AG09309 (cell line): ENCODE results near the gene MRC2.
A peak's percentile ranks its signal among the peaks of the same experiment; 100 is the strongest.

Experiments used
- DNase-seq: peaks from one replicate; pipeline ENCODE4 v3.0.0-alpha.2; 2010; ENCODE audit warnings: low read depth
- H3K4me3 ChIP-seq: 2 replicates; pipeline ENCODE4 v1.5.1; 2011; ENCODE audit warnings: mild to moderate bottlenecking, low read depth, low read length, moderate library complexity; ENCODE audit not compliant: control insufficient read depth
- CTCF ChIP-seq: IDR thresholded peaks from 2 replicates; pipeline ENCODE4 v1.5.1; 2011; ENCODE audit warnings: mild to moderate bottlenecking, low read depth, low read length, inconsistent platforms; ENCODE audit not compliant: insufficient read depth, control insufficient read depth; ENCODE audit errors: missing control alignments

Gene MRC2

GRCh38 chr17:62627219-62627903 lies at the start of gene MRC2:
Gene MRC2, plus strand, starts transcription at chr17:62627670. Its CDS starts 133 bp downstream, at chr17:62627803.
- peak within 1 kb of the TSS; percentile 69 for H3K4me3 ChIP-seq
- DNase-seq = no peak
- no peak for TF ChIP-seq CTCF

DNA sequence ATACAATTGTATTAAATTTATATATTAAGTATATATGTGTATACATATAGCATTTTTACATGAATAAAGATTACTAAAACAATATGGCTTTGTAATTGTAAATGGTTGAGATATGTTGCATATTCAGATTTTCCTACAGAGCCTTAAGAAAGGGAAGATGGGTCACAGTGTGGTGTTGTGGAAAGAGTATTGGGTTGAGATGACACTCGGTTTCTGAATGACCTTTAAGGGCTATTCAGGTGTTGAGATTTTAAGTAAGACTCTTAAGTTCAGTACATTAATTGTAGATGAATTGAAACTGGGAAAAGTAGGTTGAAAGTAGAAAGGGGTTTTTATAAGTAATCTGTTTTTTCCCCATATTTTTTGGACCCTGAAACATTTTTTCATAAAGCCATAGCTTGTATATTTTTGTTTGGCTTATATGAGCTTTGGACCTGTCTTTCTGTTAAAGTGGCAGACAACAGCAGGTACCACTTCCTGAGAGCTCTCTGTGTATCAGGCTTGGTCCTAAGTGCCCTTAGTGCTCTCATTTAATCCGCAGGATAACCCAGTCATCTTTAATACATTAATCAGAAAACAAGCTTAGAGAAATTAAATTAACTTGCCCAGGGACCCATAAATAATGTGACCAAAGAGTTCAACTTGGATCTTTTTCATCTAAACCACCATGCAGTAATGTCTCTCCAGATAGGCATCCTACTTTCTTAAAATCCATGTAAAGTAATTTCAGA lies 48.5 kb upstream of the MRC2 start:
- TF ChIP-seq CTCF = no peak
- H3K4me3 ChIP-seq = no peak overlapping the region
- DNase-seq = no peak

GRCh38 chr17:62580947-62581346 lies 46.5 kb upstream of the MRC2 start:
- H3K4me3 ChIP-seq = no peak overlapping the region
- TF ChIP-seq CTCF = no peak
- DNase-seq = no peak

- TF ChIP-seq CTCF = no peak
- no peak overlapping the region for H3K4me3 ChIP-seq
- DNase-seq = no peak
These were observed 45.7 kb upstream of the MRC2 start for GRCh38 chr17:62581764-62582163.

DNA sequence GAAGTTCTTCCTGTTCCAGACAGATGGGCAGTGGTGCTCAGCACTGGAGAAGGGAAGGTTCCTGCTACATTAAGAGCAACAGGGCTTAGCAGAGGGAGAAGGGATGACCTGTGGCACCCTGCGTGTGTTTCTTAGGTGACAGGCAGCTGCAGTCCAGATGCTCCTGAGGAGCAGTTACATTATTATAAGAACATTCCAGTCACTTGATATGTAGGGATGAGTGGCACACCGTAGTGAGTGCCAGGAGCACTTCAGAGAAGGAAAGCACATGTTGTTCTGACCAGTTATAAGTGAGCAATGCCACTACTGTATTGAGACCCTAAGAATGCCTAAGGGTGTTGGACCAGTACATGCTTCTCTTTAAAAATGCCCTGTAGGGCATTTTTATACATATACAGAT lies 39.9 kb upstream of the MRC2 start:
- DNase-seq = no peak
- no peak for TF ChIP-seq CTCF
- no peak overlapping the region for H3K4me3 ChIP-seq

DNA sequence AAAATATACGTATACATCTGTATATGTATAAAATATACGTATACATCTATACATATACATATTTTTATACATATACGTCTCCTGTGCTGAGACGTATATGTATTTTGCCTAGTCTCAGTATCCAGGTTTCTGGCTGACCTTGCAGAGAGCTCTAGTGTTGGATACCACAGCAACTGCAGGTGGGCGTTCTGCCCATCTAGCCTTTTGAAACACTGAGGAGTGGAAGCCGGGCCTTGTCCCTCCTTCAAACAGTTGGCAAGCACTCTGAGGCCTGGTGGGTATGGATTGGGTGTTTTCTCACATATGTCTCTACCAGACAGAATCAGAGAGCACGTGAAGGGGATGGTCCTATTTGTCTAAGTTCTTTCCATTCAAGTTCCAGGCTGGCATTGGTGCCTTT lies 39.4 kb upstream of the MRC2 start:
- no peak for TF ChIP-seq CTCF
- no peak for DNase-seq
- no peak overlapping the region for H3K4me3 ChIP-seq
